Measurements from ENCODE around the gene FAM237A. TPM values are rescaled to one million over a fixed set of nuclear protein-coding genes. Genes with fewer than 3 reads are reported as not detected.
A peak's percentile ranks its signal among the peaks of the same experiment; 100 is the strongest.

FAM237A gene
- not detected for total RNA-seq

- CTCF ChIA-PET = no interaction called here
- ATAC-seq (no peak), DNase-seq (peak; percentile 56)
- intact Hi-C loops (cut with DNase I, micrococcal nuclease) = no loop called here
- POLR2A ChIA-PET = interaction anchor here (0.6 kb wide), 1 partner anchor 111 kb away, joined by 4 read pairs; no protein-coding TSS in a partner anchor
- Mint-ChIP-seq H3K9me3 (ENCODE audit: low read depth) (no peaks in the 10 kb centered on the region), H3K4me3 (no peak within 1 kb of the TSS), H3K36me3 (ENCODE audit: low read depth) (no peaks in the 10 kb centered on the region), H3K4me1 (no peaks in the 10 kb centered on the region), H3K27me3 (peaks cover 24% of the 10 kb centered on the region), H3K27ac (no peak within 1 kb of the TSS)
Measured at GRCh38 chr2:206642075-206643025, at the start of gene FAM237A. Gene FAM237A (plus strand): TSS chr2:206642487. CDS start chr2:206644237, 1,750 bp downstream.

- Mint-ChIP-seq H3K27ac (no peak overlapping the region), H3K4me1 (no peaks in the 10 kb centered on the region), H3K36me3 (ENCODE audit: low read depth) (no peaks in the 10 kb centered on the region), H3K9me3 (ENCODE audit: low read depth) (no peaks in the 10 kb centered on the region), H3K4me3 (no peak overlapping the region), H3K27me3 (no peaks in the 10 kb centered on the region)
- ATAC-seq (no peak), DNase-seq (no peak)
- ChIA-PET CTCF (interaction anchor here (0.6 to 1.5 kb wide), 5 partner anchors 9 to 366 kb away, joined by 3 to 4 read pairs (median 3); no protein-coding TSS in a partner anchor), POLR2A (no interaction called here)
- intact Hi-C loops (cut with DNase I, micrococcal nuclease) = no loop called here
Measured at GRCh38 chr2:206597717-206598218, 44.5 kb upstream of the FAM237A start.

GRCh38 chr2:206603243-206603642, 39.0 kb upstream of the FAM237A start:
- Mint-ChIP-seq H3K27ac (no peak overlapping the region), H3K4me1 (no peaks in the 10 kb centered on the region), H3K36me3 (ENCODE audit: low read depth) (no peaks in the 10 kb centered on the region), H3K27me3 (peaks cover 5% of the 10 kb centered on the region), H3K4me3 (no peak overlapping the region), H3K9me3 (ENCODE audit: low read depth) (no peaks in the 10 kb centered on the region)
- intact Hi-C loops (cut with DNase I, micrococcal nuclease) = no loop called here
- POLR2A ChIA-PET = interaction anchor here (0.6 kb wide), 1 partner anchor 52 kb away, joined by 3 read pairs; no protein-coding TSS in a partner anchor
- DNase-seq (no peak), ATAC-seq (no peak)
- CTCF ChIA-PET = interaction anchor here (1.0 kb wide), 1 partner anchor 11 kb away, joined by 3 read pairs; no protein-coding TSS in a partner anchor

GRCh38 chr2:206610451-206610850, 31.8 kb upstream of the FAM237A start:
- ATAC-seq (no peak), DNase-seq (no peak)
- Mint-ChIP-seq H3K27ac (no peak overlapping the region), H3K4me3 (no peak overlapping the region), H3K27me3 (peaks cover 2% of the 10 kb centered on the region), H3K9me3 (ENCODE audit: low read depth) (no peaks in the 10 kb centered on the region), H3K4me1 (peaks cover 4% of the 10 kb centered on the region), H3K36me3 (ENCODE audit: low read depth) (no peaks in the 10 kb centered on the region)
- CTCF ChIA-PET = interaction anchor here (0.8 kb wide), 1 partner anchor 20 kb away, joined by 4 read pairs; no protein-coding TSS in a partner anchor
- intact Hi-C loops (cut with DNase I, micrococcal nuclease) = no loop called here
- POLR2A ChIA-PET = no interaction called here

- DNase-seq (no peak), ATAC-seq (no peak)
- no peak overlapping the region for H3K27ac Mint-ChIP-seq
- ChIA-PET POLR2A (no interaction called here), CTCF (interaction anchor here (0.6 to 0.8 kb wide), 2 partner anchors 21 to 131 kb away, joined by 3 to 4 read pairs; no protein-coding TSS in a partner anchor)
- no peaks in the 10 kb centered on the region for H3K27me3 Mint-ChIP-seq
- intact Hi-C loops (cut with DNase I, micrococcal nuclease) = no loop called here
- H3K9me3 Mint-ChIP-seq (ENCODE audit: low read depth) = no peaks in the 10 kb centered on the region
- no peaks in the 10 kb centered on the region for H3K36me3 Mint-ChIP-seq (ENCODE audit: low read depth)
- H3K4me1 Mint-ChIP-seq = peaks cover 4% of the 10 kb centered on the region
- H3K4me3 Mint-ChIP-seq = no peak overlapping the region
Measured at GRCh38 chr2:206611191-206611590, 31.1 kb upstream of the FAM237A start.

GRCh38 chr2:206611736-206612135, 30.6 kb upstream of the FAM237A start:
- ChIA-PET CTCF (interaction anchor here (0.6 kb wide), 1 partner anchor 130 kb away, joined by 3 read pairs; no protein-coding TSS in a partner anchor), POLR2A (no interaction called here)
- Mint-ChIP-seq H3K27me3 (no peaks in the 10 kb centered on the region), H3K9me3 (ENCODE audit: low read depth) (no peaks in the 10 kb centered on the region), H3K4me1 (peaks cover 4% of the 10 kb centered on the region), H3K27ac (no peak overlapping the region), H3K36me3 (ENCODE audit: low read depth) (no peaks in the 10 kb centered on the region), H3K4me3 (no peak overlapping the region)
- DNase-seq (no peak), ATAC-seq (no peak)
- intact Hi-C loops (cut with DNase I, micrococcal nuclease) = no loop called here

- H3K9me3 Mint-ChIP-seq (ENCODE audit: low read depth) = no peaks in the 10 kb centered on the region
- CTCF ChIA-PET = interaction anchor here (1.1 kb wide), 1 partner anchor 11 kb away, joined by 3 read pairs; no protein-coding TSS in a partner anchor
- no peaks in the 10 kb centered on the region for H3K27me3 Mint-ChIP-seq
- H3K27ac Mint-ChIP-seq = no peak overlapping the region
- POLR2A ChIA-PET = no interaction called here
- ATAC-seq (no peak), DNase-seq (no peak)
- H3K4me1 Mint-ChIP-seq = peaks cover 3% of the 10 kb centered on the region
- H3K36me3 Mint-ChIP-seq (ENCODE audit: low read depth) = no peaks in the 10 kb centered on the region
- H3K4me3 Mint-ChIP-seq = no peak overlapping the region
- intact Hi-C loops (cut with DNase I, micrococcal nuclease) = no loop called here
Measured at GRCh38 chr2:206614811-206615210, 27.5 kb upstream of the FAM237A start.

GRCh38 chr2:206615417-206616089, 26.7 kb upstream of the FAM237A start:
- ChIA-PET POLR2A (no interaction called here), CTCF (interaction anchor here (0.7 kb wide), 1 partner anchor 57 kb away, joined by 3 read pairs; no protein-coding TSS in a partner anchor)
- Mint-ChIP-seq H3K4me3 (no peak overlapping the region), H3K9me3 (ENCODE audit: low read depth) (no peaks in the 10 kb centered on the region), H3K27ac (no peak overlapping the region), H3K27me3 (no peaks in the 10 kb centered on the region), H3K4me1 (no peaks in the 10 kb centered on the region), H3K36me3 (ENCODE audit: low read depth) (no peaks in the 10 kb centered on the region)
- DNase-seq = no peak
- intact Hi-C loops (cut with DNase I, micrococcal nuclease) = no loop called here
- ATAC-seq = no peak

GRCh38 chr2:206616151-206616550, 26.1 kb upstream of the FAM237A start:
- DNase-seq (no peak), ATAC-seq (no peak)
- Mint-ChIP-seq H3K27ac (no peak overlapping the region), H3K4me1 (no peaks in the 10 kb centered on the region), H3K9me3 (ENCODE audit: low read depth) (no peaks in the 10 kb centered on the region), H3K36me3 (ENCODE audit: low read depth) (no peaks in the 10 kb centered on the region), H3K27me3 (no peaks in the 10 kb centered on the region), H3K4me3 (no peak overlapping the region)
- intact Hi-C loops (cut with DNase I, micrococcal nuclease) = no loop called here
- POLR2A ChIA-PET = no interaction called here
- CTCF ChIA-PET = interaction anchor here (0.7 kb wide), 1 partner anchor 57 kb away, joined by 3 read pairs; no protein-coding TSS in a partner anchor

- intact Hi-C loops (cut with DNase I, micrococcal nuclease) = no loop called here
- peaks cover 2% of the 10 kb centered on the region for H3K4me1 Mint-ChIP-seq
- DNase-seq (no peak), ATAC-seq (no peak)
- no peak overlapping the region for H3K27ac Mint-ChIP-seq
- ChIA-PET POLR2A (no interaction called here), CTCF (no interaction called here)
- no peak overlapping the region for H3K4me3 Mint-ChIP-seq
- H3K27me3 Mint-ChIP-seq = no peaks in the 10 kb centered on the region
- H3K36me3 Mint-ChIP-seq (ENCODE audit: low read depth) = no peaks in the 10 kb centered on the region
- no peaks in the 10 kb centered on the region for H3K9me3 Mint-ChIP-seq (ENCODE audit: low read depth)
Measured at GRCh38 chr2:206619011-206619410, 23.3 kb upstream of the FAM237A start.

- H3K36me3 Mint-ChIP-seq (ENCODE audit: low read depth) = no peaks in the 10 kb centered on the region
- ChIA-PET CTCF (interaction anchor here (0.6 to 0.7 kb wide), 2 partner anchors 234 to 1210 kb away, joined by 3 to 4 read pairs; no protein-coding TSS in a partner anchor), POLR2A (no interaction called here)
- H3K4me3 Mint-ChIP-seq = no peak overlapping the region
- no peak for DNase-seq
- H3K4me1 Mint-ChIP-seq = peaks cover 2% of the 10 kb centered on the region
- H3K27me3 Mint-ChIP-seq = peaks cover 12% of the 10 kb centered on the region
- ATAC-seq = no peak
- no peak overlapping the region for H3K27ac Mint-ChIP-seq
- intact Hi-C loops (cut with DNase I, micrococcal nuclease) = no loop called here
- H3K9me3 Mint-ChIP-seq (ENCODE audit: low read depth) = no peaks in the 10 kb centered on the region
Measured at GRCh38 chr2:206626108-206626507, 16.2 kb upstream of the FAM237A start.

Measured in activated CD4-positive, alpha-beta T cell treated with anti-CD3 and anti-CD28 coated beads for 36 hours (primary cell).